ENCODE results near the gene KIF26B.
"Not testable (repeated sequence)": the region's sequence is repeated elsewhere in the genome, so short reads cannot be mapped to it uniquely, and the experiment has no call there.

GRCh38 chr1:245335684-245336083 is 180.9 kb downstream of the KIF26B start:
- TF ChIP-seq, protein P1, sequence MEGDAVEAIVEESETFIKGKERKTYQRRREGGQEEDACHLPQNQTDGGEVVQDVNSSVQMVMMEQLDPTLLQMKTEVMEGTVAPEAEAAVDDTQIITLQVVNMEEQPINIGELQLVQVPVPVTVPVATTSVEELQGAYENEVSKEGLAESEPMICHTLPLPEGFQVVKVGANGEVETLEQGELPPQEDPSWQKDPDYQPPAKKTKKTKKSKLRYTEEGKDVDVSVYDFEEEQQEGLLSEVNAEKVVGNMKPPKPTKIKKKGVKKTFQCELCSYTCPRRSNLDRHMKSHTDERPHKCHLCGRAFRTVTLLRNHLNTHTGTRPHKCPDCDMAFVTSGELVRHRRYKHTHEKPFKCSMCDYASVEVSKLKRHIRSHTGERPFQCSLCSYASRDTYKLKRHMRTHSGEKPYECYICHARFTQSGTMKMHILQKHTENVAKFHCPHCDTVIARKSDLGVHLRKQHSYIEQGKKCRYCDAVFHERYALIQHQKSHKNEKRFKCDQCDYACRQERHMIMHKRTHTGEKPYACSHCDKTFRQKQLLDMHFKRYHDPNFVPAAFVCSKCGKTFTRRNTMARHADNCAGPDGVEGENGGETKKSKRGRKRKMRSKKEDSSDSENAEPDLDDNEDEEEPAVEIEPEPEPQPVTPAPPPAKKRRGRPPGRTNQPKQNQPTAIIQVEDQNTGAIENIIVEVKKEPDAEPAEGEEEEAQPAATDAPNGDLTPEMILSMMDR (conservative IDR thresholded peaks at IDR 0.05; ENCODE audit: low read depth, low read length): not testable (repeated sequence)
- TF ChIP-seq, protein P2, sequence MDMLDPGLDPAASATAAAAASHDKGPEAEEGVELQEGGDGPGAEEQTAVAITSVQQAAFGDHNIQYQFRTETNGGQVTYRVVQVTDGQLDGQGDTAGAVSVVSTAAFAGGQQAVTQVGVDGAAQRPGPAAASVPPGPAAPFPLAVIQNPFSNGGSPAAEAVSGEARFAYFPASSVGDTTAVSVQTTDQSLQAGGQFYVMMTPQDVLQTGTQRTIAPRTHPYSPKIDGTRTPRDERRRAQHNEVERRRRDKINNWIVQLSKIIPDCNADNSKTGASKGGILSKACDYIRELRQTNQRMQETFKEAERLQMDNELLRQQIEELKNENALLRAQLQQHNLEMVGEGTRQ (IDR thresholded peaks at IDR 0.05; ENCODE audit: low read depth, low read length): not testable (repeated sequence)
- TF ChIP-seq POLR2A (IDR thresholded peaks at IDR 0.05; ENCODE audit: low read depth, low read length); BHLHE40 (IDR thresholded peaks at IDR 0.05; ENCODE audit: low read depth, low read length); RAD21 (IDR thresholded peaks at IDR 0.05; ENCODE audit: low read length): not testable (repeated sequence)
- TF ChIP-seq, protein P3, sequence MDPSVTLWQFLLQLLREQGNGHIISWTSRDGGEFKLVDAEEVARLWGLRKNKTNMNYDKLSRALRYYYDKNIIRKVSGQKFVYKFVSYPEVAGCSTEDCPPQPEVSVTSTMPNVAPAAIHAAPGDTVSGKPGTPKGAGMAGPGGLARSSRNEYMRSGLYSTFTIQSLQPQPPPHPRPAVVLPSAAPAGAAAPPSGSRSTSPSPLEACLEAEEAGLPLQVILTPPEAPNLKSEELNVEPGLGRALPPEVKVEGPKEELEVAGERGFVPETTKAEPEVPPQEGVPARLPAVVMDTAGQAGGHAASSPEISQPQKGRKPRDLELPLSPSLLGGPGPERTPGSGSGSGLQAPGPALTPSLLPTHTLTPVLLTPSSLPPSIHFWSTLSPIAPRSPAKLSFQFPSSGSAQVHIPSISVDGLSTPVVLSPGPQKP (IDR thresholded peaks at IDR 0.05; ENCODE audit: borderline replicate concordance, low read depth, low read length): not testable (repeated sequence)

Measured in IMR-90 (cell line).